Neuronal stem cell (in vitro differentiated cells): Measurements from ENCODE around the gene ARMC12.

Experiments used
- DNase-seq: peaks from one replicate; pipeline ENCODE4 v3.0.0-alpha.2; 2013; ENCODE audit warnings: low spot score
- H2AFZ ChIP-seq: one replicate; pipeline ENCODE4 v1.6.1; 2013; ENCODE audit warnings: mild to moderate bottlenecking, low read length, inconsistent platforms
- H2AK5ac ChIP-seq: 2 replicates; pipeline ENCODE4 v1.6.1; 2013; ENCODE audit warnings: low read depth, mild to moderate bottlenecking, inconsistent platforms, low read length, moderate library complexity, mixed read lengths
- H2BK120ac ChIP-seq: 2 replicates; pipeline ENCODE4 v1.6.1; 2013; ENCODE audit warnings: low read depth, mild to moderate bottlenecking, inconsistent platforms, low read length, moderate library complexity, mixed read lengths
- H2BK12ac ChIP-seq: one replicate; pipeline ENCODE4 v1.6.1; 2013; ENCODE audit warnings: low read length, inconsistent platforms
- H2BK15ac ChIP-seq: 2 replicates; pipeline ENCODE4 v1.6.1; 2013; ENCODE audit warnings: mild to moderate bottlenecking, low read length, inconsistent platforms, mixed read lengths
- H2BK5ac ChIP-seq: one replicate; pipeline ENCODE4 v1.6.1; 2013; ENCODE audit warnings: inconsistent platforms, mild to moderate bottlenecking, low read length, moderate library complexity
- H3K14ac ChIP-seq: one replicate; pipeline ENCODE4 v1.6.1; 2013; ENCODE audit warnings: low read length, inconsistent platforms
- H3K18ac ChIP-seq: 2 replicates; pipeline ENCODE4 v1.6.1; 2013; ENCODE audit warnings: low read length, inconsistent platforms
- H3K23ac ChIP-seq: 2 replicates; pipeline ENCODE4 v1.6.1; 2013; ENCODE audit warnings: low read depth, mild to moderate bottlenecking, mixed read lengths, low read length, inconsistent platforms; ENCODE audit not compliant: poor library complexity
- H3K27ac ChIP-seq: replicated peaks from 3 replicates; pipeline ENCODE4 v1.5.1; 2013; ENCODE audit warnings: low read length, inconsistent platforms
- H3K27me3 ChIP-seq, 3 experiments: 2 replicates each; pipeline ENCODE4 v1.6.1; 2013; ENCODE audit warnings: low read length in 3 of 3, mild to moderate bottlenecking in 2 of 3, inconsistent platforms in 1 of 3, low read depth in 1 of 3, mixed read lengths in 1 of 3, moderate library complexity in 1 of 3; ENCODE audit not compliant: control insufficient read depth in 3 of 3, insufficient read depth in 3 of 3
- H3K36me3 ChIP-seq, 2 donors: replicated peaks in 1 of 2; 2 replicates each; pipeline ENCODE4 v1.6.1; 2013; ENCODE audit warnings: low read length in 2 of 2; ENCODE audit not compliant: control insufficient read depth in 2 of 2, insufficient read depth in 2 of 2
- H3K4ac ChIP-seq: 2 replicates; pipeline ENCODE4 v1.6.1; 2013; ENCODE audit warnings: inconsistent platforms, mild to moderate bottlenecking, low read length, moderate library complexity
- H3K4me1 ChIP-seq, 2 donors: 1 replicate in 1 of 2; 2 replicates in 1 of 2; pipeline ENCODE4 v1.6.1; 2013; ENCODE audit warnings: low read length in 2 of 2, low read depth in 1 of 2; ENCODE audit not compliant: control insufficient read depth in 2 of 2, insufficient read depth in 1 of 2
- H3K4me2 ChIP-seq: one replicate; pipeline ENCODE4 v1.6.1; 2013; ENCODE audit warnings: mild to moderate bottlenecking, low read length, inconsistent platforms; ENCODE audit not compliant: insufficient read depth, poor library complexity, severe bottlenecking
- H3K4me3 ChIP-seq, 2 donors: 2 replicates each; pipeline ENCODE4 v1.5.1; 2013; ENCODE audit warnings: low read length in 2 of 2, mild to moderate bottlenecking in 2 of 2, inconsistent platforms in 1 of 2, moderate library complexity in 1 of 2
- H3K79me1 ChIP-seq: one replicate; pipeline ENCODE4 v1.6.1; 2013; ENCODE audit warnings: low read depth, mild to moderate bottlenecking, inconsistent platforms, low read length, moderate library complexity
- H3K9ac ChIP-seq: one replicate; pipeline ENCODE4 v1.6.1; 2013; ENCODE audit warnings: mild to moderate bottlenecking, low read depth, low read length, inconsistent platforms; ENCODE audit not compliant: poor library complexity
- H3K9me3 ChIP-seq, 2 donors: replicated peaks in 1 of 2; 2 replicates each; pipeline versions ENCODE3 to v1.6.1; 2013; ENCODE audit warnings: low read length in 2 of 2, mild to moderate bottlenecking in 2 of 2, inconsistent platforms in 1 of 2, low read depth in 1 of 2, mixed read lengths in 1 of 2, moderate library complexity in 1 of 2; ENCODE audit not compliant: control insufficient read depth in 2 of 2, insufficient read depth in 1 of 2
- H4K8ac ChIP-seq: one replicate; pipeline ENCODE4 v1.6.1; 2013; ENCODE audit warnings: low read depth, mild to moderate bottlenecking, inconsistent platforms, low read length, moderate library complexity
- H4K91ac ChIP-seq: one replicate; pipeline ENCODE4 v1.6.1; 2013; ENCODE audit warnings: low read length, low read depth, mild to moderate bottlenecking, inconsistent platforms; ENCODE audit not compliant: poor library complexity
- WGBS, 2 donors: extraction: QIAGEN DNeasy Blood & Tissue Kit; methylation state at CpG; one replicate each; pipeline ENCODE4 v1.1.7; 2013; ENCODE audit warnings: missing lambda C conversion rate in 2 of 2, mixed read lengths in 1 of 2; ENCODE audit not compliant: insufficient read length in 2 of 2, insufficient replicate concordance in 1 of 2; ENCODE audit errors: extremely low coverage in 2 of 2; 5-methylcytosine and 5-hydroxymethylcytosine counted together

The ARMC12 gene

DNA sequence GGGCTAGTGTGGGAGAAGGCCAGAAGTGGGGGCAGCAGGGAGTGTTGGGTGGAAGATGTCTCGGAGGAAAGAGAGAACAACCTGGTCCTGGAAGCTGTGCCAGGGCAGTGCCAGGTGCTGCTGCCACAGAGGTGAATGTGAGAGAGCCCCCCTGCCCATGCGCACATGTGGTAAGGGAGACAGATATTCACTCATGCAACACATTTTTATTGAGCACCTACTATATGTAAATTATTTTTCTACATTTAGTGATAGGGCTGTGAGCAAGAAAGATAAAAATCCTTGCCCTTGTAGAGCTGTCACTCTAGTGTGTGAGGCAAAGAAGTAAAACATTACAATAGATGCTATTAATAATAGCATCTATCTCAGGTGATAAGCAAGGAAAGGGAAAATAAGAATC lies 44.5 kb downstream of the ARMC12 start:
- H3K18ac ChIP-seq, result no peak overlapping the region
- no peak overlapping the region for H3K27ac ChIP-seq
- no peak overlapping the region for H2BK120ac ChIP-seq
- peaks cover 2 to 4% of the 10 kb centered on the region in 2 donors for H3K4me1 ChIP-seq
- no peak overlapping the region for H3K4ac ChIP-seq
- H2AFZ ChIP-seq, result no peak overlapping the region
- no peak overlapping the region for H3K14ac ChIP-seq
- H3K9ac ChIP-seq, result peak overlapping the region; percentile 24
- H4K8ac ChIP-seq, result no peak overlapping the region
- no peak overlapping the region for H4K91ac ChIP-seq
- no peaks in the 10 kb centered on the region for H3K79me1 ChIP-seq
- no peak for DNase-seq
- H3K27me3 ChIP-seq, result peaks cover 0 to 34% (median 0%) of the 10 kb centered on the region in 3 experiments
- WGBS, 2 donors, result no CpG with 5 or more reads among the region's 2 CpGs
- H2BK15ac ChIP-seq, result peak overlapping the region; percentile 35
- no peak overlapping the region for H2AK5ac ChIP-seq
- H2BK12ac ChIP-seq, result no peak overlapping the region
- no peak overlapping the region for H3K4me2 ChIP-seq
- H3K23ac ChIP-seq, result no peak overlapping the region
- no peak overlapping the region for H2BK5ac ChIP-seq
- H3K4me3 ChIP-seq, result no peak overlapping the region
- no peaks in the 10 kb centered on the region for H3K9me3 ChIP-seq
- no peaks in the 10 kb centered on the region for H3K36me3 ChIP-seq

DNA sequence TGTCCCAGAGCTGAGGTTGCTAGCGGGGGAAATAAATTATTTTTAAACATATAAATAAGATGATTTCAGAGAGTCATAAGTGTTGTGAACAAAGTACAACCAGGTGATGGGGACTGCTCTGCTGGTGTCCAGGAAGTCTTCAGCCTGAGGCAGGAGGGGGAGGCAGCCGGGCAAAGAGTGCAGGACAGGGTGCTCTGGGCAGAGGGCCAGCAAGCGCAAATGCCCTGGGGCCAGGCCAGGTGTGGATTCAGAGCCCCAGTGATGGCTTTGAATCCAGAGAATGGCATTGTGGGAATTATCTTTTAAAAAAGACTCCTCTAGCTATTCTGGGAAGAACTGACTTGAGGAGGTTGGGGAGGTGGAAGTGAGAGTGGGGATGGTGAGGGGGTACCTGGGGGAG lies 45.6 kb downstream of the ARMC12 start:
- no CpG with 5 or more reads among the region's 3 CpGs for WGBS, 2 donors

DNA sequence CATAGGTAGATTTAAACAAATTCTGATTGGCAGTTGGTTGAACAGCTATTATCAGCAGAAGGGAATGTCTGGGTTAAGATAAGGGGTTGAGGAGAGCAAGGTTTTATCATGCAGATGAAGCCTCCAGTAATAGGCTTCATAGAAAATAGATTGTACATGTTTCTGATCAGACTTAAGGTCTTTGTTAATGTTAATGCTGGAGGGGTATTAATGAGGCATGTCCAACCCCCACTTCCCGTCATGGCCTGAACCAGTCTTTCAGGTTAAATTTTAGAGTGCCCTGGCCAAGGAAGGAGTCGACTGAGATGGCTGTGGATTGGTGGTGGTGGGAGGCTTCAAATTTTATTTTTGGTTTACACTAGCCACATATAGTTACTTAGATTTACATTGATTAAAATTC lies 47.4 kb downstream of the ARMC12 start:
- Histone ChIP-seq H3K79me1 (no peaks in the 10 kb centered on the region), H3K27me3 (peaks cover 0 to 24% (median 0%) of the 10 kb centered on the region in 3 experiments), H3K36me3 (no peaks in the 10 kb centered on the region), H3K27ac (no peak overlapping the region), H2AK5ac (no peak overlapping the region), H3K23ac (no peak overlapping the region), H3K4ac (no peak overlapping the region), H3K14ac (no peak overlapping the region), H2AFZ (no peak overlapping the region), H3K4me3 (no peak overlapping the region), H2BK15ac (no peak overlapping the region), H2BK12ac (no peak overlapping the region), H3K4me1 (no peaks in the 10 kb centered on the region), H3K9ac (no peak overlapping the region), H3K9me3 (no peaks in the 10 kb centered on the region), H3K4me2 (no peak overlapping the region), H2BK120ac (no peak overlapping the region), H4K91ac (no peak overlapping the region), H4K8ac (no peak overlapping the region), H2BK5ac (no peak overlapping the region), H3K18ac (no peak overlapping the region)
- WGBS, 2 donors, result no CpG with 5 or more reads among the region's 2 CpGs
- DNase-seq, result no peak

More for the DNA sequence above, 45.6 kb downstream of the ARMC12 start:
- Histone ChIP-seq H3K9ac (no peak overlapping the region), H2BK5ac (no peak overlapping the region), H2AK5ac (no peak overlapping the region), H3K14ac (no peak overlapping the region), H4K91ac (no peak overlapping the region), H3K18ac (no peak overlapping the region), H3K36me3 (no peaks in the 10 kb centered on the region), H3K4me3 (no peak overlapping the region), H2BK12ac (no peak overlapping the region), H4K8ac (no peak overlapping the region), H3K79me1 (no peaks in the 10 kb centered on the region), H3K23ac (no peak overlapping the region), H2BK15ac (no peak overlapping the region), H2BK120ac (no peak overlapping the region), H3K27me3 (peaks cover 0 to 32% (median 0%) of the 10 kb centered on the region in 3 experiments), H2AFZ (no peak overlapping the region), H3K9me3 (no peaks in the 10 kb centered on the region), H3K27ac (no peak overlapping the region), H3K4me2 (no peak overlapping the region), H3K4ac (no peak overlapping the region), H3K4me1 (no peaks in the 10 kb centered on the region)
- no peak for DNase-seq

DNA sequence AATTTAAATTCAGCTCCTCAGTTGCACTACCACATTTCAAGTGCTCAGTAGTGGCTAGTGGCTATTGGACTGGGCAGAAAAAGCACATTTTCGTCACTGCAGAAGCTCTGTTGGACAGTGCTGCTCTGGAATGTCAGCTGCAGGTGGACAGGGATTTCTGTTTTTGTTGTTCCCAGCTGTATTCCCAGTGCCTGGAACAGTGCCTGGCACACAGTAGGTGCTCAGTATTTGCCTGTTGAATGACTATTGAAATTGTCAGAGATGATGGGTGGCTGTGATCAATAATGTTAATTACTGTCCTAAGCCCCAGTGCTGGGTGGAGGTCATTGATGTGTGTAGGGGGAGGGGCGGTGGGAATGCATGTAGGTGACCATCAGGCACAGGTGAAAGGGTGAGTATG lies 49.4 kb downstream of the ARMC12 start:
- H3K4me1 ChIP-seq, result no peaks in the 10 kb centered on the region
- H3K27me3 ChIP-seq, result peaks cover 0 to 19% (median 0%) of the 10 kb centered on the region in 3 experiments
- H2AFZ ChIP-seq, result no peak overlapping the region
- H3K23ac ChIP-seq, result no peak overlapping the region
- H3K79me1 ChIP-seq, result no peaks in the 10 kb centered on the region
- no peak for DNase-seq
- H3K9ac ChIP-seq, result peak overlapping the region; percentile 13
- H3K36me3 ChIP-seq, result no peaks in the 10 kb centered on the region
- no peak overlapping the region for H2BK5ac ChIP-seq
- no peak overlapping the region for H2BK12ac ChIP-seq
- H3K4ac ChIP-seq, result no peak overlapping the region
- H2BK15ac ChIP-seq, result no peak overlapping the region
- WGBS, 2 donors, result no CpG with 5 or more reads among the region's 2 CpGs
- no peak overlapping the region for H3K27ac ChIP-seq
- H3K14ac ChIP-seq, result no peak overlapping the region
- H3K18ac ChIP-seq, result no peak overlapping the region
- H2BK120ac ChIP-seq, result no peak overlapping the region
- no peak overlapping the region for H3K4me3 ChIP-seq
- no peaks in the 10 kb centered on the region for H3K9me3 ChIP-seq
- H4K91ac ChIP-seq, result no peak overlapping the region
- no peak overlapping the region for H4K8ac ChIP-seq
- no peak overlapping the region for H2AK5ac ChIP-seq
- H3K4me2 ChIP-seq, result no peak overlapping the region
